Stimulated activated CD8-positive, alpha-beta memory T cell treated with anti-CD3 and anti-CD28 coated beads, Interleukin-12 subunit alpha, Interleukin-12 subunit beta, amount 100 ng/mL, for 4 hours (primary cell): Measurements from ENCODE around the gene COG4.
"Not testable (repeated sequence)": the region's sequence is repeated elsewhere in the genome, so short reads cannot be mapped to it uniquely, and the experiment has no call there.

Source experiments
- DNase-seq: peaks from one replicate; pipeline ENCODE4 v3.0.0-alpha.2; 2020; ENCODE audit warnings: low read depth

The COG4 gene

GRCh38 chr16:70526403-70526802 is 3.0 kb upstream of the COG4 start:
- no peak for DNase-seq

GRCh38 chr16:70524399-70524825 is 1.1 kb upstream of the COG4 start:
- DNase-seq = not testable (repeated sequence)

GRCh38 chr16:70523743-70524398 is 517 bp upstream of the COG4 start, which contains the start of gene SF3B3:
TSS of gene SF3B3 (plus strand) at chr16:70523816. CDS start at chr16:70526657, 2,841 bp downstream.
- DNase-seq = peak; percentile 51

GRCh38 chr16:70522216-70523075 is 908 bp downstream of the COG4 start:
- DNase-seq = no peak

GRCh38 chr16:70520612-70521297 is 2.6 kb downstream of the COG4 start:
- DNase-seq = no peak

GRCh38 chr16:70512456-70512855 is 10.9 kb downstream of the COG4 start:
- DNase-seq = no peak

- DNase-seq = no peak
Observed at GRCh38 chr16:70511833-70512232, 11.5 kb downstream of the COG4 start.

GRCh38 chr16:70510216-70510615 is 13.1 kb downstream of the COG4 start:
- no peak for DNase-seq

GRCh38 chr16:70508752-70509151 is 14.6 kb downstream of the COG4 start:
- no peak for DNase-seq

- no peak for DNase-seq
Observed at GRCh38 chr16:70496513-70496912, 26.8 kb downstream of the COG4 start.

GRCh38 chr16:70495425-70496182 is 27.8 kb downstream of the COG4 start:
- DNase-seq = no peak

- no peak for DNase-seq
Observed at GRCh38 chr16:70494777-70495176, 28.6 kb downstream of the COG4 start.

- no peak for DNase-seq
Observed at GRCh38 chr16:70494202-70494770, 29.1 kb downstream of the COG4 start.

- DNase-seq = no peak
Observed at GRCh38 chr16:70493802-70494201, 29.6 kb downstream of the COG4 start.

- DNase-seq = no peak
Observed at GRCh38 chr16:70490261-70490660, 33.1 kb downstream of the COG4 start.

GRCh38 chr16:70484867-70485266 is 38.5 kb downstream of the COG4 start:
- DNase-seq = no peak

GRCh38 chr16:70483426-70483825 is 39.9 kb downstream of the COG4 start:
- DNase-seq = no peak

- DNase-seq = no peak
Observed at GRCh38 chr16:70482624-70483023, 40.7 kb downstream of the COG4 start.

GRCh38 chr16:70481929-70482536 is 41.3 kb downstream of the COG4 start:
- DNase-seq = no peak

- no peak for DNase-seq
Observed at GRCh38 chr16:70480127-70481105, 42.9 kb downstream of the COG4 start.
